ENCODE data around the gene NAA10. TPM values are rescaled to one million over a fixed set of nuclear protein-coding genes. Genes with fewer than 3 reads are reported as not detected.

The NAA10 gene
- total and polyA plus RNA-seq, 2 of the 13 experiments (the other 11 are each of a cell fraction or from before 2014, with no cell fraction given) = 49.2 to 51.7 TPM

DNA sequence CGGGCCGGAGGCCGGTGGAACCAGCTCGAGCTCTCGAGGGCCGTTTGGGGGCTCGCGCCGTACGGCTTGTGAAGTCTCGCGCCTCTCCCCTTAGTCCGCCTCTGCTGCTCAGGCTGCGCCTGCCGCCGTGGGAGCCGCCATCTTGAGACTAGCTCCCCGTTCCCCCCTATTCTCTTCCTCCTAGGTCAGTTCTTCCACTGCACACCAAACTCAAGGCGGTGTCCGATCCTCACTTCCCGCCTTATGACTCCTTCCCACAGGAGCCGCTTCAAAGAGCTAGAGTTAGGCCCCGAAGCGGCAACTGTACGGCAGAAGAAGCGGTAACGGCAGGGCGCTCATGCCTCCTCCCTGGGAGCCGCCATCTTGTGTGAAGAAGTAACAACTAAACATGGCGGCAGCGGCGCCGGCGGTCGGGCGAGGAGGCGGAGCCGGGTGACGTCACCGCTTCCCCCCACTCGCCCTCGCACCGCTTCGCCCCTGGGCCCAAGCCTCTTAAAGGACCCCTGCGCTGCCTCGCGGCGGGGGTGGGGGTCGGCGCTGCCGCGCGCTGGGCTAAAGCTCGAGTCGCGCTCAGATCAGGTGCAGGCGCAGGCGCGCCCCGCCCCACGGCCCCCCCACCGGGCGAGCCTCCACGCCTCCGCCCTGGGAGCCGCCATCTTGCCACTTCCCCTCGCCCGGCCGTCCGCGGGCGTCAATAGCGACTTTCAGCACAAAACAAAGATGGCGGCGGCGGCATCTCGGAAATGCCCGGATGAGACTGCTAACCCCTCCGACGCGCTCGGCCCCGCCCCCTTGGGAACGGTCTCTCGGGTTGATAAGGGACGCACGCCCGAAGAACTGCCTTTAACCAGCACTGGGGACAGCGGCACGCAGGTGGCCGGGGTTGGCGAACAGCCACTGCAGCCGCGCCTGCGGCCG, 36.9 kb upstream of the NAA10 start, which contains the start of gene HCFC1 (continued):
- TF ChIP-seq, protein P1, sequence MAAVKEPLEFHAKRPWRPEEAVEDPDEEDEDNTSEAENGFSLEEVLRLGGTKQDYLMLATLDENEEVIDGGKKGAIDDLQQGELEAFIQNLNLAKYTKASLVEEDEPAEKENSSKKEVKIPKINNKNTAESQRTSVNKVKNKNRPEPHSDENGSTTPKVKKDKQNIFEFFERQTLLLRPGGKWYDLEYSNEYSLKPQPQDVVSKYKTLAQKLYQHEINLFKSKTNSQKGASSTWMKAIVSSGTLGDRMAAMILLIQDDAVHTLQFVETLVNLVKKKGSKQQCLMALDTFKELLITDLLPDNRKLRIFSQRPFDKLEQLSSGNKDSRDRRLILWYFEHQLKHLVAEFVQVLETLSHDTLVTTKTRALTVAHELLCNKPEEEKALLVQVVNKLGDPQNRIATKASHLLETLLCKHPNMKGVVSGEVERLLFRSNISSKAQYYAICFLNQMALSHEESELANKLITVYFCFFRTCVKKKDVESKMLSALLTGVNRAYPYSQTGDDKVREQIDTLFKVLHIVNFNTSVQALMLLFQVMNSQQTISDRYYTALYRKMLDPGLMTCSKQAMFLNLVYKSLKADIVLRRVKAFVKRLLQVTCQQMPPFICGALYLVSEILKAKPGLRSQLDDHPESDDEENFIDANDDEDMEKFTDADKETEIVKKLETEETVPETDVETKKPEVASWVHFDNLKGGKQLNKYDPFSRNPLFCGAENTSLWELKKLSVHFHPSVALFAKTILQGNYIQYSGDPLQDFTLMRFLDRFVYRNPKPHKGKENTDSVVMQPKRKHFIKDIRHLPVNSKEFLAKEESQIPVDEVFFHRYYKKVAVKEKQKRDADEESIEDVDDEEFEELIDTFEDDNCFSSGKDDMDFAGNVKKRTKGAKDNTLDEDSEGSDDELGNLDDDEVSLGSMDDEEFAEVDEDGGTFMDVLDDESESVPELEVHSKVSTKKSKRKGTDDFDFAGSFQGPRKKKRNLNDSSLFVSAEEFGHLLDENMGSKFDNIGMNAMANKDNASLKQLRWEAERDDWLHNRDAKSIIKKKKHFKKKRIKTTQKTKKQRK (IDR thresholded peaks at IDR 0.05; ENCODE audit: low read length) = no peak
- TF ChIP-seq MXD1 (CRISPR knock-in tag; IDR thresholded peaks at IDR 0.05) (no peak; the same call in 1 of the 2 replicates), ZNF205 (CRISPR knock-in tag; IDR thresholded peaks at IDR 0.05) (no peak), ASH2L (IDR thresholded peaks at IDR 0.05; ENCODE audit: insufficient read length, low read depth, low read length) (no peak), ZSCAN31 (CRISPR knock-in tag; IDR thresholded peaks at IDR 0.05; ENCODE audit: low read depth) (no peak), TEAD3 (CRISPR knock-in tag; optimal IDR thresholded peaks at IDR 0.05; ENCODE audit: borderline replicate concordance) (no peak), ZBTB21 (CRISPR knock-in tag; IDR thresholded peaks at IDR 0.05) (no peak), ARHGAP35 (CRISPR knock-in tag; IDR thresholded peaks at IDR 0.05; ENCODE audit: borderline replicate concordance) (no peak; the same call in 1 of the 2 replicates), TBX3 (IDR thresholded peaks at IDR 0.05; ENCODE audit: borderline replicate concordance) (no peak), ZNF710 (CRISPR knock-in tag; IDR thresholded peaks at IDR 0.05; ENCODE audit: borderline replicate concordance) (no peak), POGK (CRISPR knock-in tag; conservative IDR thresholded peaks at IDR 0.05) (0 out of 2 replicates have a peak, but pooled peaks have one; percentile 18), KLF9 (CRISPR knock-in tag; IDR thresholded peaks at IDR 0.05; ENCODE audit: low read depth) (no peak), SIX1 (CRISPR knock-in tag; IDR thresholded peaks at IDR 0.05; ENCODE audit: borderline replicate concordance) (no peak)
- TF ChIP-seq, protein P2, sequence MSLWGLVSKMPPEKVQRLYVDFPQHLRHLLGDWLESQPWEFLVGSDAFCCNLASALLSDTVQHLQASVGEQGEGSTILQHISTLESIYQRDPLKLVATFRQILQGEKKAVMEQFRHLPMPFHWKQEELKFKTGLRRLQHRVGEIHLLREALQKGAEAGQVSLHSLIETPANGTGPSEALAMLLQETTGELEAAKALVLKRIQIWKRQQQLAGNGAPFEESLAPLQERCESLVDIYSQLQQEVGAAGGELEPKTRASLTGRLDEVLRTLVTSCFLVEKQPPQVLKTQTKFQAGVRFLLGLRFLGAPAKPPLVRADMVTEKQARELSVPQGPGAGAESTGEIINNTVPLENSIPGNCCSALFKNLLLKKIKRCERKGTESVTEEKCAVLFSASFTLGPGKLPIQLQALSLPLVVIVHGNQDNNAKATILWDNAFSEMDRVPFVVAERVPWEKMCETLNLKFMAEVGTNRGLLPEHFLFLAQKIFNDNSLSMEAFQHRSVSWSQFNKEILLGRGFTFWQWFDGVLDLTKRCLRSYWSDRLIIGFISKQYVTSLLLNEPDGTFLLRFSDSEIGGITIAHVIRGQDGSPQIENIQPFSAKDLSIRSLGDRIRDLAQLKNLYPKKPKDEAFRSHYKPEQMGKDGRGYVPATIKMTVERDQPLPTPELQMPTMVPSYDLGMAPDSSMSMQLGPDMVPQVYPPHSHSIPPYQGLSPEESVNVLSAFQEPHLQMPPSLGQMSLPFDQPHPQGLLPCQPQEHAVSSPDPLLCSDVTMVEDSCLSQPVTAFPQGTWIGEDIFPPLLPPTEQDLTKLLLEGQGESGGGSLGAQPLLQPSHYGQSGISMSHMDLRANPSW (CRISPR knock-in tag; IDR thresholded peaks at IDR 0.05; ENCODE audit: borderline replicate concordance) = no peak
- TF ChIP-seq, protein P3, sequence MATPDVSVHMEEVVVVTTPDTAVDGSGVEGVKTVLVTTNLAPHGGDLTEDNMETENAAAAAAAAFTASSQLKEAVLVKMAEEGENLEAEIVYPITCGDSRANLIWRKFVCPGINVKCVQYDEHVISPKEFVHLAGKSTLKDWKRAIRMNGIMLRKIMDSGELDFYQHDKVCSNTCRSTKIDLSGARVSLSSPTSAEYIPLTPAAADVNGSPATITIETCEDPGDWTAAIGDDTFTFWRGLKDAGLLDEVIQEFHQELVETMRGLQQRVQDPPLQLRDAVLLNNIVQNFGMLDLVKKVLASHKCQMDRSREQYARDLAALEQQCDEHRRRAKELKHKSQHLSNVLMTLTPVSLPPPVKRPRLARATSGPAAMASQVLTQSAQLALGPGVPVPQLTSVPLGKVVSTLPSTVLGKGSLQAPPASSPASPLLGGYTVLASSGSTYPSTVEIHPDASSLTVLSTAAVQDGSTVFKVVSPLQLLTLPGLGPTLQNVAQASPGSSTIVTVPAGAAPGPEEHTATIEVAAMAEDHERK (CRISPR knock-in tag; IDR thresholded peaks at IDR 0.05; ENCODE audit: low read depth) = no peak
